ENCODE data around the gene FIG4. TPM values are rescaled to one million over a fixed set of nuclear protein-coding genes. Genes with fewer than 3 reads are reported as not detected.
"Not testable (repeated sequence)": the region's sequence is repeated elsewhere in the genome, so short reads cannot be mapped to it uniquely, and the experiment has no call there.

Gene FIG4
- total RNA-seq, 4 donors from 2014 or later, result 7.9 to 17.5 (median 11.7) TPM

GRCh38 chr6:109722011-109722410, 30.9 kb downstream of the FIG4 start:
- Histone ChIP-seq H3K27me3 (no peaks in the 10 kb centered on the region), H3K4me3 (no peak overlapping the region), H3K9me3 (no peaks in the 10 kb centered on the region), H3K27ac (peak overlapping the region; percentile 20), H3K4me1 (peaks cover 4% of the 10 kb centered on the region), H3K36me3 (peaks cover 19% of the 10 kb centered on the region)
- 73% methylated on average over 3 of the region's 3 CpGs for WGBS
- DNase-seq (ENCODE audit: low spot score in 2 of 2), result no peak
- no peak for TF ChIP-seq POLR2A (IDR thresholded peaks at IDR 0.05)
- no peak for TF ChIP-seq POLR2AphosphoS5 (IDR thresholded peaks at IDR 0.05)
- TF ChIP-seq CTCF (IDR thresholded peaks at IDR 0.05), result no peak
- TF ChIP-seq EP300 (IDR thresholded peaks at IDR 0.05), result no peak

- TF ChIP-seq POLR2AphosphoS5 (IDR thresholded peaks at IDR 0.05) (no peak), EP300 (IDR thresholded peaks at IDR 0.05) (no peak), CTCF (IDR thresholded peaks at IDR 0.05) (no peak), POLR2A (IDR thresholded peaks at IDR 0.05) (no peak)
- H3K27ac ChIP-seq, result peak overlapping the region; percentile 20
- WGBS, result 56% methylated on average over 3 of the region's 3 CpGs
- no peak overlapping the region for H3K4me3 ChIP-seq
- peaks cover 4% of the 10 kb centered on the region for H3K4me1 ChIP-seq
- peaks cover 12% of the 10 kb centered on the region for H3K36me3 ChIP-seq
- H3K9me3 ChIP-seq, result no peaks in the 10 kb centered on the region
- DNase-seq (ENCODE audit: low spot score in 2 of 2), result no peak
- no peaks in the 10 kb centered on the region for H3K27me3 ChIP-seq
Observed at GRCh38 chr6:109722564-109723254, 31.6 kb downstream of the FIG4 start.

GRCh38 chr6:109725250-109725649, 34.2 kb downstream of the FIG4 start:
- DNase-seq (ENCODE audit: low spot score in 2 of 2); H3K27ac ChIP-seq; H3K4me1 ChIP-seq; H3K36me3 ChIP-seq; H3K4me3 ChIP-seq; H3K27me3 ChIP-seq; H3K9me3 ChIP-seq: not testable (repeated sequence)
- 94% methylated on average over 3 of the region's 3 CpGs for whole genome bisulfite sequencing

GRCh38 chr6:109736273-109737025, 45.4 kb downstream of the FIG4 start:
- WGBS, result 94% methylated on average over 1 of the region's 1 CpG
- TF ChIP-seq POLR2AphosphoS5 (IDR thresholded peaks at IDR 0.05), result no peak
- no peak for TF ChIP-seq CTCF (IDR thresholded peaks at IDR 0.05)
- TF ChIP-seq EP300 (IDR thresholded peaks at IDR 0.05), result no peak
- no peak for TF ChIP-seq POLR2A (IDR thresholded peaks at IDR 0.05)
- peaks cover 32% of the 10 kb centered on the region for H3K36me3 ChIP-seq

GRCh38 chr6:109738255-109738654, 47.2 kb downstream of the FIG4 start:
- no peak for TF ChIP-seq POLR2A (IDR thresholded peaks at IDR 0.05)
- 81% methylated on average over 1 of the region's 1 CpG for WGBS
- Histone ChIP-seq H3K9me3 (no peaks in the 10 kb centered on the region), H3K27ac (no peak overlapping the region), H3K27me3 (no peaks in the 10 kb centered on the region), H3K36me3 (peaks cover 32% of the 10 kb centered on the region), H3K4me1 (no peaks in the 10 kb centered on the region), H3K4me3 (no peak overlapping the region)
- no peak for DNase-seq (ENCODE audit: low spot score in 2 of 2)

More at GRCh38 chr6:109736273-109737025, 45.4 kb downstream of the FIG4 start:
- H3K4me1 ChIP-seq, result no peaks in the 10 kb centered on the region
- DNase-seq (ENCODE audit: low spot score in 2 of 2), result no peak
- no peak overlapping the region for H3K27ac ChIP-seq
- no peaks in the 10 kb centered on the region for H3K27me3 ChIP-seq
- H3K4me3 ChIP-seq, result no peak overlapping the region
- no peaks in the 10 kb centered on the region for H3K9me3 ChIP-seq

- peaks cover 32% of the 10 kb centered on the region for H3K36me3 ChIP-seq
- H3K4me1 ChIP-seq, result no peaks in the 10 kb centered on the region
- no peak overlapping the region for H3K4me3 ChIP-seq
- H3K27me3 ChIP-seq, result no peaks in the 10 kb centered on the region
- H3K9me3 ChIP-seq, result no peaks in the 10 kb centered on the region
- no peak for DNase-seq (ENCODE audit: low spot score in 2 of 2)
- TF ChIP-seq EP300 (IDR thresholded peaks at IDR 0.05) (no peak), CTCF (IDR thresholded peaks at IDR 0.05) (no peak), POLR2A (IDR thresholded peaks at IDR 0.05) (no peak), POLR2AphosphoS5 (IDR thresholded peaks at IDR 0.05) (no peak)
- H3K27ac ChIP-seq, result no peak overlapping the region
- WGBS, result 96% methylated on average over 2 of the region's 2 CpGs
Observed at GRCh38 chr6:109738667-109739066, 47.6 kb downstream of the FIG4 start.
